Measurements from ENCODE around the gene CTBP2. TPM values are rescaled to one million over a fixed set of nuclear protein-coding genes. Genes with fewer than 3 reads are reported as not detected.

Gene CTBP2
- total RNA-seq, 6 experiments from 2014 or later, result 3.2 to 8.2 (median 5.4) TPM

- ATAC-seq (peak; percentile 28 to 64 (median 46)), DNase-seq (no peak)
- peaks cover 0 to 27% (median 13%) of the 10 kb centered on the region in 4 donors for H3K36me3 ChIP-seq
- H3K9me3 ChIP-seq, result no peaks in the 10 kb centered on the region
- no peak for TF ChIP-seq POLR2A (IDR thresholded peaks at IDR 0.05)
- TF ChIP-seq CTCF (IDR thresholded peaks at IDR 0.05), result no peak
- no peak overlapping the region for H3K4me3 ChIP-seq
- H3K4me1 ChIP-seq, result peaks cover 0 to 52% (median 23%) of the 10 kb centered on the region in 4 donors
- WGBS (ENCODE audit: insufficient coverage, low coverage, low lambda C conversion rate, missing lambda C conversion rate), result 20% methylated on average over 1 of the region's 1 CpG
- intact Hi-C loops (cut with DNase I), result no loop called here
- H3K27me3 ChIP-seq, result no peaks in the 10 kb centered on the region
- H3K27ac ChIP-seq, result peak overlapping the region; percentile 48 to 90 (median 87)
Measured at GRCh38 chr10:124987788-124988187, 172.6 kb downstream of the CTBP2 start.

DNA sequence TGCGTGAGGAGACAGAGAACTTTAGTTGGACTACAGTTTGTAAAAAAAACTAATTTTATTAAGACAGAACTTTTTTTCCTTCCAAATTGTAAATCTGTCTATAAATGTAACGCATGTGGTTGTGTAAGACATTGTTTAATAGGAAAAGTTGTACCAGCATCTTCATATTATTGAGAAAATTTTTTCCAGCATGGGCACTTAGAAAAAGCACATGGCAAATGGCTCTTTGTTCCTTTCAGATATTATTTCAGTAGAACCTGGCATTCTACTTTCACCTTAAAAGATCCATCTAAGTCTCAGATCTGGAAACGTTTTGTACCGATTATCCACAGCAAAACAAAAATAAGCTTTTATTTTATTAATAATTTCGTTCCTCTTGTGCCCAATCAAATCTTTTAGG lies 175.2 kb downstream of the CTBP2 start:
- no peak overlapping the region for H3K4me3 ChIP-seq
- no peaks in the 10 kb centered on the region for H3K27me3 ChIP-seq
- H3K9me3 ChIP-seq, result no peaks in the 10 kb centered on the region
- intact Hi-C loops (cut with DNase I), result no loop called here
- H3K4me1 ChIP-seq, result peaks cover 0 to 52% (median 23%) of the 10 kb centered on the region in 4 donors
- 79% methylated on average over 4 of the region's 5 CpGs for WGBS (ENCODE audit: insufficient coverage, low coverage, low lambda C conversion rate, missing lambda C conversion rate)
- H3K36me3 ChIP-seq, result peaks cover 0 to 29% (median 14%) of the 10 kb centered on the region in 4 donors
- ATAC-seq, result no peak
- DNase-seq, result no peak
- no peak for TF ChIP-seq CTCF (IDR thresholded peaks at IDR 0.05)
- no peak for TF ChIP-seq POLR2A (IDR thresholded peaks at IDR 0.05)
- peak overlapping the region; percentile 31 to 90 (median 84) for H3K27ac ChIP-seq

DNA sequence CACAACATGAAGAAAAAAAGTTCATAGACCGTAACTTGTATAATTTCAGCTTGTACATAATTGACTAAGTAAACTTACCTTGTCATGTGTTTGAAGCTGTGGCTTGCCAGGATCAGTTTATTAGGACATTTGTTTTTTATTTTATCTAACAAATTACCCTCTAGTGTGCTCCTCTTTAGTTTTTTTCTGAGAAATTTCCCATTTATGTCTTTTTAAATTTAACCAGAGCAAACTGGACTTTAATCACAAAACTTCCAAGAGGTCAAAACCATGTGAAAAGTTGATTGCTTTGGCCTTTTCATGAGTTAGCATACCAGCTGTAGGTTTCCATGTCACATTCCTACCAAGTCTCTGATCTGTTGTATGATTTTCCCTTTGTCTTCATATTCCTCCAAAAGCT lies 176.0 kb downstream of the CTBP2 start:
- H3K4me1 ChIP-seq, result peaks cover 0 to 52% (median 23%) of the 10 kb centered on the region in 4 donors
- H3K9me3 ChIP-seq, result no peaks in the 10 kb centered on the region
- no peak for TF ChIP-seq CTCF (IDR thresholded peaks at IDR 0.05)
- TF ChIP-seq POLR2A (IDR thresholded peaks at IDR 0.05), result no peak
- no peak overlapping the region for H3K4me3 ChIP-seq
- intact Hi-C loops (cut with DNase I), result no loop called here
- ATAC-seq, result peak; percentile 61 to 70 (median 64)
- DNase-seq, result no peak
- H3K36me3 ChIP-seq, result peaks cover 0 to 26% (median 14%) of the 10 kb centered on the region in 4 donors
- H3K27ac ChIP-seq, result peak overlapping the region; percentile 31 to 90 (median 84)
- H3K27me3 ChIP-seq, result no peaks in the 10 kb centered on the region
- WGBS (ENCODE audit: insufficient coverage, low coverage, low lambda C conversion rate, missing lambda C conversion rate), result 28% methylated on average over 1 of the region's 1 CpG

DNA sequence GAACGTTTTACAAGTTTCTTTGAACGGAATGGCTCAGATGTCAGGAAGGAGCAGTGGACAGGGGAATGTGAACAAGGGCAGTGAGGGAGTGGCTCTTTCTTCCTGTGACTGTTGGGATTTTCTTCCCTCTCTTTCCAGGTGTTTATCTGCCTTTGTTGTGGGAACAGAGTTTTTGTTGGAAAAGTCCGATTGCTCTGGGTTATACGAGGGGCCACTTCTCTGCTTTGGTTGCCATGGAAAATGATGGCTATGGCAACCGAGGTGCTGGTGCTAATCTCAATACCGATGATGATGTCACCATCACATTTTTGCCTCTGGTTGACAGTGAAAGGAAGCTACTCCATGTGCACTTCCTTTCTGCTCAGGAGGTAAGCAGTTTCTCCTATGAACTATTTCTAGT lies 177.0 kb downstream of the CTBP2 start:
- intact Hi-C loops (cut with DNase I), result no loop called here
- no peak for TF ChIP-seq POLR2A (IDR thresholded peaks at IDR 0.05)
- no peak for TF ChIP-seq CTCF (IDR thresholded peaks at IDR 0.05)
- Histone ChIP-seq H3K36me3 (peaks cover 0 to 26% (median 14%) of the 10 kb centered on the region in 4 donors), H3K27me3 (no peaks in the 10 kb centered on the region), H3K4me3 (no peak overlapping the region), H3K9me3 (no peaks in the 10 kb centered on the region), H3K4me1 (peaks cover 0 to 51% (median 23%) of the 10 kb centered on the region in 4 donors), H3K27ac (peak overlapping the region; percentile 31 to 90 (median 84))
- 50% methylated on average over 5 of the region's 6 CpGs for WGBS (ENCODE audit: insufficient coverage, low coverage, low lambda C conversion rate, missing lambda C conversion rate)
- peak in 1 of 4 donors; percentile 3 for ATAC-seq
- DNase-seq, result no peak

DNA sequence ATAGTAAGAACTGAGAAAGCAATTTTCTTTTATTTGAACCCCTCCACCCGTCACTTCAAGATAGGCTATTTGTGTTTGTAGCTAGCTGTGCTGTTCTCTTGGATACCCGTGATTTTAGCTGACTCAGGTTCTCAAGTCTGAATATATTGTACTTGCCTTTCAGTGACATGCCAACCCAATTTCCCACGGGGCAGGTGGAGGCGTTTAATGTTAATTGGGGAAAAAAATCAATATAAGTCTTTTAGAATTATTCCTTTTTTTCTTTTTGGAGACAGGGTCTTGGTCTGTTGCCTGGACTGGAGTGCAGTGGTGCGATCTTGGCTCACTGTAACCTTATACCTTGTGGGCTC lies 182.0 kb downstream of the CTBP2 start:
- WGBS (ENCODE audit: insufficient coverage, low coverage, low lambda C conversion rate, missing lambda C conversion rate), result 87% methylated on average over 5 of the region's 5 CpGs
- H3K27ac ChIP-seq, result no peak overlapping the region
- ATAC-seq (peak in 1 of 4 donors; percentile 16), DNase-seq (no peak)
- no peak overlapping the region for H3K4me3 ChIP-seq
- H3K9me3 ChIP-seq, result no peaks in the 10 kb centered on the region
- TF ChIP-seq CTCF (IDR thresholded peaks at IDR 0.05), result no peak
- TF ChIP-seq POLR2A (IDR thresholded peaks at IDR 0.05), result no peak
- intact Hi-C loops (cut with DNase I), result no loop called here
- H3K36me3 ChIP-seq, result peaks cover 0 to 38% (median 17%) of the 10 kb centered on the region in 4 donors
- no peaks in the 10 kb centered on the region for H3K27me3 ChIP-seq
- peaks cover 0 to 6% (median 2%) of the 10 kb centered on the region in 4 donors for H3K4me1 ChIP-seq

Data from right lobe of liver (tissue), 6 donors.